Measurements from ENCODE around the gene NEK7. TPM values are rescaled to one million over a fixed set of nuclear protein-coding genes. Genes with fewer than 3 reads are reported as not detected.

The NEK7 gene
- total RNA-seq, 3 donors from 2014 or later: 82.3 to 187 (median 105) TPM

DNA sequence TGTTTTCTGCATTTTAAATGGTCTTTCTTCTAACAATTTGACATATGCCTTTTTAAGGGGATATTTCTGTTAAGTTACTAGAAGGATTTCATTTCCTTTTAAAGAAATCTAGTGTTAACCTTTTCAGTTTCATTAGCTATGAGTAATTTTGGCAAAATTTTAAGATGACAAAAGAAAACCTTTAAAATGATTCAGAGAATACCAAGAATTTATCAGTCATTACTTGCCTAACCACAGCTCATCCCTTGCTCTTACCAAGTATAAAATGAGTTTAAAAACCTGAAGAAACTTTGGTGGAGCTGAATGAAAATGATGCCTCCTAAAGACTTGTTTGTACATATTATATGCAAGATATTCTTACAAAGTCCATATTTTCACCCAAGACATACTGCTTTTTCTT is 101.7 kb downstream of the NEK7 start:
- no peak for DNase-seq (ENCODE audit: low spot score in 2 of 2)
- no peaks in the 10 kb centered on the region for H3K36me3 ChIP-seq
- no peaks in the 10 kb centered on the region for H3K27me3 ChIP-seq
- intact Hi-C loops (cut with DNase I; ENCODE audit: low total_unique reads): no loop called here
- H3K9me3 ChIP-seq: no peaks in the 10 kb centered on the region
- no peaks in the 10 kb centered on the region for H3K4me1 ChIP-seq
- no peak overlapping the region for H3K27ac ChIP-seq
- H3K4me3 ChIP-seq: no peak overlapping the region
- TF ChIP-seq POLR2A (IDR thresholded peaks at IDR 0.05) (no peak), POLR2AphosphoS5 (IDR thresholded peaks at IDR 0.05) (no peak)
- TF ChIP-seq, protein P1, sequence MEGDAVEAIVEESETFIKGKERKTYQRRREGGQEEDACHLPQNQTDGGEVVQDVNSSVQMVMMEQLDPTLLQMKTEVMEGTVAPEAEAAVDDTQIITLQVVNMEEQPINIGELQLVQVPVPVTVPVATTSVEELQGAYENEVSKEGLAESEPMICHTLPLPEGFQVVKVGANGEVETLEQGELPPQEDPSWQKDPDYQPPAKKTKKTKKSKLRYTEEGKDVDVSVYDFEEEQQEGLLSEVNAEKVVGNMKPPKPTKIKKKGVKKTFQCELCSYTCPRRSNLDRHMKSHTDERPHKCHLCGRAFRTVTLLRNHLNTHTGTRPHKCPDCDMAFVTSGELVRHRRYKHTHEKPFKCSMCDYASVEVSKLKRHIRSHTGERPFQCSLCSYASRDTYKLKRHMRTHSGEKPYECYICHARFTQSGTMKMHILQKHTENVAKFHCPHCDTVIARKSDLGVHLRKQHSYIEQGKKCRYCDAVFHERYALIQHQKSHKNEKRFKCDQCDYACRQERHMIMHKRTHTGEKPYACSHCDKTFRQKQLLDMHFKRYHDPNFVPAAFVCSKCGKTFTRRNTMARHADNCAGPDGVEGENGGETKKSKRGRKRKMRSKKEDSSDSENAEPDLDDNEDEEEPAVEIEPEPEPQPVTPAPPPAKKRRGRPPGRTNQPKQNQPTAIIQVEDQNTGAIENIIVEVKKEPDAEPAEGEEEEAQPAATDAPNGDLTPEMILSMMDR (IDR thresholded peaks at IDR 0.05): no peak

DNA sequence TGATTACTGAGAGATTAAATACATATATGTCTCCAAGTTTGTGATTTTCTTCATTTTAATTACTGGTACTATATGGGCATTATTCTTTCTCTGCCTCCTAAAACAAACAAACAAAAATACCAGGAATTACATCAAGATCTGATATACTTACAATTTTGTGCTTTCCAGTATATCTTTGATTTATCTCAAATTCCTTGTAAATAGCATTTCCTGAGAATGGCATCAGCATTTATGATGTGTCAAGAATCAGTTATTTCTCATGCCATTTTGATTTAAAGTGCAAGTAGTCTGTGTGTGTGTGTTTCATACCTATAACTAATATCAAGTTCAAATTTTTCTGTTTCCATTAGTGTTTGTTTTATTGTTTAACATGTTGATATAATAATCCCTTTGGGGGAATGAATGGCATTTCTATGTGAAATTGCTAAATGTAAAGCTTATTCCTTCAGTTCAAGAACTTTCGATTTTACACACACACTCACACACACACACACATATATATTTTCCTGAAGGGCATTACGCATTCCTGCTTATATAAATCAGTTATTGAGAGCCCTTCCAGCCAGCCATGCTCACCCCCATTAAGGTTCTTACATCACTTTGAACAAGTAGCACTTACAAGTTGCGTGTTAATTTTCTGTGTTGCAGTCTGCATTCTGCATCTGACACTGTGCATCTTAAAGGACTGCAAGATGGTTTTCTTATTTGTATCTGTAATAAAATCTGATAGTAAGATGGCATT is 102.7 kb downstream of the NEK7 start:
- intact Hi-C loops (cut with DNase I; ENCODE audit: low total_unique reads): no loop called here
- Histone ChIP-seq H3K4me1 (no peaks in the 10 kb centered on the region), H3K9me3 (no peaks in the 10 kb centered on the region), H3K36me3 (no peaks in the 10 kb centered on the region), H3K27me3 (no peaks in the 10 kb centered on the region), H3K27ac (no peak overlapping the region), H3K4me3 (no peak overlapping the region)
- TF ChIP-seq POLR2A (IDR thresholded peaks at IDR 0.05): no peak
- TF ChIP-seq, protein P1 (IDR thresholded peaks at IDR 0.05): no peak
- no peak for TF ChIP-seq POLR2AphosphoS5 (IDR thresholded peaks at IDR 0.05)
- DNase-seq (ENCODE audit: low spot score in 2 of 2): no peak

DNA sequence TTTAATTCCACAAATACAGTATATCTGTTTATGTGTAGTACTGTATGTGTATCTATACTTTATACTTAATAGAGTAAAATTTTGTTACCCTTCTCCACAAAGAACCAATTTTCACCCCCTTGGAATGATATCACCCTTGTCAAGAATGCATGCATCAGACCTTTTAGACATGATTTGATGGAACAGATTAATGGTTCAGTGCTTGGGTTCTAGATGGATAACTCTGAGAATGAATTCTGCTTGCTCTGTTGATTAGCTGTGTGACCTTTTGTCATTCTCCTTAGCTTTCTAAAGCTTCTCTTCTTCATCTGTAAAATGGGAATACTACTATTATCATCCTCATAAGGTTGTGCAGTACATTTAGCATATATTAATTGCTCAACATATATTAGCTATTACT is 105.1 kb downstream of the NEK7 start:
- no peak for TF ChIP-seq POLR2A (IDR thresholded peaks at IDR 0.05)
- TF ChIP-seq POLR2AphosphoS5 (IDR thresholded peaks at IDR 0.05): no peak
- TF ChIP-seq, protein P1 (IDR thresholded peaks at IDR 0.05): no peak
- Histone ChIP-seq H3K4me1 (no peaks in the 10 kb centered on the region), H3K27ac (no peak overlapping the region), H3K36me3 (no peaks in the 10 kb centered on the region), H3K27me3 (no peaks in the 10 kb centered on the region), H3K9me3 (no peaks in the 10 kb centered on the region), H3K4me3 (no peak overlapping the region)
- intact Hi-C loops (cut with DNase I; ENCODE audit: low total_unique reads): no loop called here
- no peak for DNase-seq (ENCODE audit: low spot score in 2 of 2)

DNA sequence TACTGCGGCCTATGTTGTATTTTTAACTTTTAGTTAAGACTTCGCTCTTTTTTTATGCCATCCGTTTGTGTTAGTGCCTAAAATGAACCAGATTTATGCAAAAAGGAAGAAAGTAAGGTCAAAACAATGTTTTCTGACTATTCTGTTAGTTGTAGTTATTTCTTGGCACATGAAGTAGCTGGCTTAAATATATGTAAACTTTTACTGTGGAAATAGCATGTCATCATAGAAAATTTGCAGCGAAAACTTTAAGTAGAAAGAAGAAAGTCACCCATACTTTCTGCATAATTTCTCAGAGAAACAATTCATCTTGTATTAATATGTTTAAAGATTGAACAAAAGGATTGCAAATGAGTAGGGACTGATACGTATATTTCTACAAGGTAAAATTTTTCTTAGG is 106.4 kb downstream of the NEK7 start:
- no peak overlapping the region for H3K27ac ChIP-seq
- H3K36me3 ChIP-seq: no peaks in the 10 kb centered on the region
- H3K27me3 ChIP-seq: no peaks in the 10 kb centered on the region
- no peaks in the 10 kb centered on the region for H3K4me1 ChIP-seq
- no peak for DNase-seq (ENCODE audit: low spot score in 2 of 2)
- no peak for TF ChIP-seq POLR2AphosphoS5 (IDR thresholded peaks at IDR 0.05)
- TF ChIP-seq, protein P1 (IDR thresholded peaks at IDR 0.05): no peak
- TF ChIP-seq POLR2A (IDR thresholded peaks at IDR 0.05): no peak
- intact Hi-C loops (cut with DNase I; ENCODE audit: low total_unique reads): no loop called here
- no peak overlapping the region for H3K4me3 ChIP-seq
- H3K9me3 ChIP-seq: no peaks in the 10 kb centered on the region

DNA sequence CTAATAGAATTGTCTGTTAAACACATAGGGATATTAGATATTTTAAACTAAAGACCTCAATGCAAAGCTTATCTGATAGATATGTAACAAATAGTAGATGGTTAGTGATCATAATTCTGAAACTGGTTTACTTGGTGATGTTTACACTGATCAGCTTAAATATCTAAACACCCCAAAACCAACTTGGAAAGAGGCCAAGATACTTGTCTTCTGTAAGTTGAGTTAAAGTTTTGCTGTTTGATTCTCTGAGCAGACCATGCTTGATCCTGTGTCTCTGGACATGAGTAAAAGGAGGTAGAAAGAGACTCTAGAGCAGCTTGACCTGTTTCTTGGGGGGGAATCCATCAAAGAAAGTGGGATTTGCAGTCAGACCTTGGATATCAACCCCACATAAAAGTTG is 107.5 kb downstream of the NEK7 start:
- intact Hi-C loops (cut with DNase I; ENCODE audit: low total_unique reads): no loop called here
- H3K27ac ChIP-seq: no peak overlapping the region
- no peaks in the 10 kb centered on the region for H3K36me3 ChIP-seq
- TF ChIP-seq, protein P1 (IDR thresholded peaks at IDR 0.05): no peak
- no peak for TF ChIP-seq POLR2A (IDR thresholded peaks at IDR 0.05)
- TF ChIP-seq POLR2AphosphoS5 (IDR thresholded peaks at IDR 0.05): no peak
- no peak for DNase-seq (ENCODE audit: low spot score in 2 of 2)
- no peaks in the 10 kb centered on the region for H3K4me1 ChIP-seq
- no peaks in the 10 kb centered on the region for H3K9me3 ChIP-seq
- no peaks in the 10 kb centered on the region for H3K27me3 ChIP-seq
- no peak overlapping the region for H3K4me3 ChIP-seq
